GM18867 (cell line): ENCODE measurements around the gene MBD2.
"Not testable (repeated sequence)": the region's sequence is repeated elsewhere in the genome, so short reads cannot be mapped to it uniquely, and the experiment has no call there.

Experiments used
- ATAC-seq: cut with Tn5 transposase; IDR thresholded peaks from one replicate; pipeline ENCODE4 v1.9.1; 2021; ENCODE audit warnings: mild to moderate bottlenecking, moderate library complexity; ENCODE audit not compliant: unreplicated experiment

The MBD2 gene

GRCh38 chr18:54155412-54155811 lies 69.1 kb downstream of the MBD2 start:
- ATAC-seq = no peak

- ATAC-seq = no peak
These were observed 70.2 kb downstream of the MBD2 start for GRCh38 chr18:54154231-54154630.

GRCh38 chr18:54151376-54151775 lies 73.1 kb downstream of the MBD2 start:
- ATAC-seq = no peak

- no peak for ATAC-seq
These were observed 74.2 kb downstream of the MBD2 start for GRCh38 chr18:54150226-54150625.

- ATAC-seq = peak; percentile 46
These were observed 75.3 kb downstream of the MBD2 start for GRCh38 chr18:54149078-54149697.

- ATAC-seq = no peak
These were observed 75.8 kb downstream of the MBD2 start for GRCh38 chr18:54148678-54149077.

- no peak for ATAC-seq
These were observed 76.3 kb downstream of the MBD2 start for GRCh38 chr18:54148151-54148550.

- peak; percentile 80 for ATAC-seq
These were observed 77.0 kb downstream of the MBD2 start for GRCh38 chr18:54147439-54147838.

GRCh38 chr18:54141041-54141608 lies 83.3 kb downstream of the MBD2 start:
- ATAC-seq = no peak

GRCh38 chr18:54140641-54141040 lies 83.8 kb downstream of the MBD2 start:
- ATAC-seq = no peak

GRCh38 chr18:54135216-54135615 lies 89.3 kb downstream of the MBD2 start:
- no peak for ATAC-seq

- no peak for ATAC-seq
These were observed 90.4 kb downstream of the MBD2 start for GRCh38 chr18:54134053-54134452.

- no peak for ATAC-seq
These were observed 93.8 kb downstream of the MBD2 start for GRCh38 chr18:54130631-54131030.

GRCh38 chr18:54130177-54130576 lies 94.3 kb downstream of the MBD2 start:
- no peak for ATAC-seq

GRCh38 chr18:54129448-54130067 lies 94.9 kb downstream of the MBD2 start:
- no peak for ATAC-seq

- ATAC-seq = peak; percentile 86
These were observed 96.6 kb downstream of the MBD2 start for GRCh38 chr18:54127759-54128378.

GRCh38 chr18:54125429-54125828 lies 99.0 kb downstream of the MBD2 start:
- ATAC-seq = no peak

- ATAC-seq = not testable (repeated sequence)
These were observed 100.6 kb downstream of the MBD2 start for GRCh38 chr18:54123720-54124440.

GRCh38 chr18:54119524-54120019 lies 104.9 kb downstream of the MBD2 start:
- peak; percentile 96 for ATAC-seq

GRCh38 chr18:54117853-54118773 lies 106.4 kb downstream of the MBD2 start:
- ATAC-seq = no peak
